ENCODE results near the gene IFNAR1.
"Not testable (repeated sequence)": the region's sequence is repeated elsewhere in the genome, so short reads cannot be mapped to it uniquely, and the experiment has no call there.

Gene IFNAR1

DNA sequence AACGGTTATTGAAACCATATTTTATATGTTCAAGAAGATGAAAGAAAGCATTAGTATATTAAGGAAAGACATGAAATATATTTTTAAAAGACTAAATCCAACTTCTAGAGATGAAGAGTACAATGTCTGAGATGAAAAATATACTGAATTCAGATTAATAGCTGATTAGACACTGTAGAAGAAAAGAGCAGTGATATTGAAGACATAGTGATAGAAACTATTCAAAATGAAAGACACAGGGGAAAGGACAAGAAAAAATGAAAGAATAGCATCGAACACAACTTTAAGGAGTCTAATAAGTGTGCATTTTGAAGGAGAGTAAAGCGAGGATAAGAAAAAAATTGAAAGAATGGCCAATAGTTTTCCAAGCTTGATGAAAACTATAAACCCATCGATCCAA lies 11.2 kb upstream of the IFNAR1 start:
- no peak for TF ChIP-seq JUND (IDR thresholded peaks at IDR 0.05; ENCODE audit: low read depth)
- no peak for DNase-seq (ENCODE audit: low read depth in 1 of 2, low spot score in 1 of 2)
- in situ Hi-C loops (cut with HindIII; ENCODE audit: low pct_unique_long_range_greater_than_20kb, low sequenced_read_pairs): no loop called here

DNA sequence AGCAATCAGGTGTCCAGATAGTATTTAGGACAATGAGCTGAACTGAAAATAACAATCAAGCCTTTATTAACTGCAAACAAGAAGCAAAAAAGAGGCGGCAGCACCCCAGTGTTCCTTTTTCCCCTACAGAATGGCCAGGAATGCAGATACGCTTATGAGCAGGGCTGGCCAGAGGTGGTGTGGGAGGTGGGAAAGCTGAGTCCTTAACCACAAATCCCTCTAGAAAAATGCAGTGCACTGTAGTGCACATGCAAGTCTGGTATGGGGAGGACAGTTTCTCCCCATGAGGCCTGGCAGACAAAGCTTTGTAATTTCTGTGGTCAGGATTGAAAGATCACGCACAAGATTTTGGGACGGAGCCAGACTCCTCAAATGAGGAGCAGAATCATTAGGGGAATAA lies 10.7 kb upstream of the IFNAR1 start:
- no peak for TF ChIP-seq JUND (IDR thresholded peaks at IDR 0.05; ENCODE audit: low read depth)
- in situ Hi-C loops (cut with HindIII; ENCODE audit: low pct_unique_long_range_greater_than_20kb, low sequenced_read_pairs): no loop called here
- DNase-seq (ENCODE audit: low read depth in 1 of 2, low spot score in 1 of 2): no peak

DNA sequence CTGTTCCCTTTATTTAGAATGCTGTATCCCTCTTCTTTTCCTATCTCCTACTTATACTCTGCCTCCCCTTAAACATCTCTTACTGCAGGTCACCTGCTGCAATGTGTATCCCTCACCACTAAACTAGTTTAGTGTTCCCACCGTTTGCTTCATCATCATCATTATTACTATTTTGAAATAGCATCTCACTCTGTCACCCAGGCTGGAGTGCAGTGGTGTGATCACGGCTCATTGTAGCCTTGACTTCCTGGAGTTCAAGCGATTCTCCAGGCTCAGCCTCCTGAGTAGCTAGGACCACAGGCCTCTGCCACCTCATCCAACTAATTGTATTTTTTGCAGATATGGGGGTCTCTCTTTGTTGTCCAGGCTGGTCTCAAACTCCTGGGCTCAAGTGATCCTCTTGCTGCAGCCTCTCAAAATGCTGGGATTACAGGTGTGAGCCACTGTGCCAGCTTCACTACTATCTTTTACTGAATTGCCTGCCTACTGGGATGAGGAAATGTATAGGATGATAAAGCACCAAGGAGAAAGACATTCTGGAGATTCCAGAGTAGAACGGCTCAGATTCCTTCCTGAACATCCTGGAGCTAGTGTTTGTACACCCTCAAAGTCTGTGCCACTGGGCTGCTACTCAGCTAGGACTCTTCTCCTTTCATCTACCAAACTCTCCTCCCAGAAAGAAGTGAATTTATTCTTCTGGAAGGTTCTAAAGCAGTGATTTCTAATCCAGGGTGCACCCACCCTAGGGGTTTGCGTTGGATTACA lies 8.6 kb upstream of the IFNAR1 start:
- in situ Hi-C loops (cut with HindIII; ENCODE audit: low pct_unique_long_range_greater_than_20kb, low sequenced_read_pairs): no loop called here
- no peak for TF ChIP-seq JUND (IDR thresholded peaks at IDR 0.05; ENCODE audit: low read depth)

DNA sequence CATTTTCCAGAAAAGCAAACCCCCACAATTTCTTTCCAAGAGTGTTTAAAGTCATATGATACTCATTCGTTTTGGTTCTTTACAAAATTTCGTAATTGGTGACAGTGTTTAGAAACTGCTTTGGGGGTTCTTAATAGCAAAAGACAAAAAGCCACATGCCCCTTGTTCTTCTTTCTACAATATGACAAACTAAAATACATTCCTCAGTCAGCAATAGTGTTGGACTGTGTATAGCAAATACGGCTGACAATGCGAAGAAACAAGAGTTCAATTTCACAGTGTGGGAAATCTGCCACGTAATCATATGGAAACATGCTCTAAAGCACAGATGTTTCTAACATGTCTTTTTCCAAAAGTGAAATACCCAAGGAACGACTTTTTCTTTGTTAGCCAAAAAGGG lies 7.6 kb upstream of the IFNAR1 start:
- DNase-seq (ENCODE audit: low read depth in 1 of 2, low spot score in 1 of 2): no peak
- no peak for TF ChIP-seq JUND (IDR thresholded peaks at IDR 0.05; ENCODE audit: low read depth)
- in situ Hi-C loops (cut with HindIII; ENCODE audit: low pct_unique_long_range_greater_than_20kb, low sequenced_read_pairs): no loop called here

More for the DNA sequence above, 8.6 kb upstream of the IFNAR1 start:
- DNase-seq (ENCODE audit: low read depth in 1 of 2, low spot score in 1 of 2): no peak

DNA sequence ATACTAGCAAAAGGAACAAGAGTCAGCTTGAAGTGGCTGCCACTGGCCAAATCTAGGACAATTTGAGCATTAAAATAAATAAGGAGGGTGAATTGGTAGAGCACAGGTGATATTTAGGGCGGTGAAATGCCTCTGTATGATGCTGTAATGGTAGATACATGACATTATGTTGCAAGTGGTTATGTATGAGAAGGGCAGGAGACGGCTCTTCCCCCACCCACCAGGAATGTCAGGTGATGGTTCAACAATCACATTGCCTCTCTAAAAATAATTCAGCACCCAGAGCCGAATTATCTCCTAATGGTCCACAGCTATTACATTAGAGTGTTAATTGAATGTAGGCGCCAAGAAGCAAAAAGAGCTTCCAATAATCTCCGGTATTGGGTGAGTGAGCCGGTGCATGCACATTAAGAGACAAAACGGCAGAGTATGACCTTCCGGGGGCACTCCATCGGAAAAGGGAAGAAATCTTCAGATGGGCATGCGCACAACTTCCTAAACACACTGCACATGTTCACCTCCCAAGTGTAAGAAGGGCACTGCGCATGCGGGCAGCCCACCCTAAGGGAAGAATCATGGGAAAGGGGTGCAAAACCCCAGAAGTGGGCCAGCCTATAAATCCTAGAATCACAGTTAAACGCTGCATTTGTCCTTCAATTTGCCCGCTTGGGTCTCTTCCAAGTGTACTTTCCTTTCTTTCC lies 6.8 kb upstream of the IFNAR1 start:
- in situ Hi-C loops (cut with HindIII; ENCODE audit: low pct_unique_long_range_greater_than_20kb, low sequenced_read_pairs): no loop called here
- TF ChIP-seq JUND (IDR thresholded peaks at IDR 0.05; ENCODE audit: low read depth): no peak
- no peak for DNase-seq (ENCODE audit: low read depth in 1 of 2, low spot score in 1 of 2)

DNA sequence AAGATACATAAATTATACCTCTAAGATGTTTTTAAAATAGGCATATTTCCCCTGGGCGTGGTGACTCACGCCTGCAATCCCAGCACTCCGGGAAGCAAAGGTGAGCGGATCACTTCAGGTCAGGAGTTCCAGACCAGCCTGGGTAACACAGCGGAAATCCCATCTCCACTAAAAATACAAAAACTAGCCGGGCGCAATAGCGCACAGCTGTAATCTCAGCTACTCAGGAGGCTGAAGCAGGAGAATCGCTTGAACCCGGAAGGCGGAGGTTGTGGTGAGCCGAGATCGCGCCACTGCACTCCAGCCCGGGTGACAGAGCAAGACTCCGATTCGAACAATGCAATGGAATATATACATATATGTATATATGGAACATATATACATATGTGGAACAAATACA lies 3.8 kb upstream of the IFNAR1 start:
- in situ Hi-C loops (cut with HindIII; ENCODE audit: low pct_unique_long_range_greater_than_20kb, low sequenced_read_pairs); DNase-seq (ENCODE audit: low read depth in 1 of 2, low spot score in 1 of 2): not testable (repeated sequence)

DNA sequence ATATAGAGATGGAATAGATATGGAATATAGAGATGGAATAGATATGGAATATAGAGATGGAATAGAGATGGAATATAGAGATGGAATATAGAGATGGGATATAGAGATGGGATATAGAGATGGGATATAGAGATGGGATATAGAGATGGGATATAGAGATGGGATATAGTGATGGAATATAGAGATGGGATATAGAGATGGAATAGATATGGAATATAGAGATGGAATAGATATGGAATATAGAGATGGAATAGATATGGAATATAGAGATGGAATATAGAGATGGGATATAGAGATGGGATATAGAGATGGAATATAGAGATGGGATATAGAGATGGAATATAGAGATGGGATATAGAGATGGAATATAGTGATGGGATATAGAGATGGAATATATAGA lies 1.2 kb upstream of the IFNAR1 start:
- DNase-seq (ENCODE audit: low read depth in 1 of 2, low spot score in 1 of 2); in situ Hi-C loops (cut with HindIII; ENCODE audit: low pct_unique_long_range_greater_than_20kb, low sequenced_read_pairs): not testable (repeated sequence)

DNA sequence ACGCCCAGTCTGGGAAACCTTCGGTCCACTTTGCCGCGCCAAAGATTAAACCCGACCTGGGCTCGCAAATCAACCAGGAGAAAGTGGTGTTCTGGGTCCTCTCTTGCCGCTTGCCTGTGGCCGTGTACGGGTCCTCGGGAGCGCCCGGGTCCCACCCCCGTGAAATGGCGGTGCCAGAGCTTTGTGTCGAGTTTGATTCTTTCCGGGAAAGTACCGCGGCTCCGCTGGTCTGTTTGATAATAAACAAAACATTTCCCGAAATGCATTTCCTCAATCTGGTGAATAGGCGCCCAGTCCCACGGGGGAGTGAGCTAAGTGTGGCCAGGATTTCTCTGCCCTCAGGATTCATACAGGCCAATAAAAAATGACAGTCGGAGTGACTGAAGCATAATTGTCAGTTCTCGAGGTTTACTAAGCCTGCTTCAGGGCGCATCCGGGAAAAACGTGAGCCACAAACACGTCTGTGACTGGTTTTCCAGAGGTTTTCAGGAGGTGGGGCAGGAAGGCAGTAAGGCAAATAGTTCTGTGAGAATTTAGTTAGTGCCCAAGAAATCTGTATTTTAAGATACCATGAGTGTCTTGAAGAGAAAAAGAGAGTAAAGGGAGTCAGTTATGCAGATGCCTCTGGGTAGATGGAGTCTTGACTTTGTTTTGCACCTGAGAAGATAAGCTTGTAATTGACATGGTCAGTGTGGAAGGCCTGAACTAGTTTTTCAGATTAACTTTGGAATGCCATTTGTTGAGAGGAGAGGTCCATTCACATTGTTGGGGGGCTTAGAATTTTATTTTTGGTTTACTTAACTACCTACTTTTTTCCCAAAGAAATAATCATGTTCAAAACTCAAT lies 675 bp downstream of the IFNAR1 start:
- in situ Hi-C loops (cut with HindIII; ENCODE audit: low pct_unique_long_range_greater_than_20kb, low sequenced_read_pairs): no loop called here
- peak; percentile 16 to 75 for DNase-seq (ENCODE audit: low read depth in 1 of 2, low spot score in 1 of 2)
- no peak for TF ChIP-seq JUND (IDR thresholded peaks at IDR 0.05; ENCODE audit: low read depth)

DNA sequence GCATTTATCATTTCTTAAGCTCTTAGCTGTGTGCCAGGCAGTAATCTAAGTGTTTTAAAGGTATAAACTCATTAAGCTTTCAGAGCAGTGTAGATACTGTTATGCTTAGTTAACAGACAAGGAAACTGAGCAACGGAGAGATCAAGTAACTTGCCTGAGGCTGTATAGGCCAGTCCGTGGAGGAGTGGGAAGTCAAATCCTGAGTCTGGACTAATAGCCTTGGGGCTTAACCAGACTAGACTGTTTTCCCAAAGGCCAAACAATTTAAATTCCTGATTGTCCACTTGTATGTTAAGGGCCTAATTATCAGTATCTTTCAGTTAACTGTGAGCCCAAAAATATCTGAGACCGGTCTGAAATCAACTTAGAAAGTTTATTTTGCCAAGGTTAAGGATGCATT lies 2.6 kb downstream of the IFNAR1 start:
- DNase-seq (ENCODE audit: low read depth in 1 of 2, low spot score in 1 of 2): no peak
- in situ Hi-C loops (cut with HindIII; ENCODE audit: low pct_unique_long_range_greater_than_20kb, low sequenced_read_pairs): no loop called here
- no peak for TF ChIP-seq JUND (IDR thresholded peaks at IDR 0.05; ENCODE audit: low read depth)

DNA sequence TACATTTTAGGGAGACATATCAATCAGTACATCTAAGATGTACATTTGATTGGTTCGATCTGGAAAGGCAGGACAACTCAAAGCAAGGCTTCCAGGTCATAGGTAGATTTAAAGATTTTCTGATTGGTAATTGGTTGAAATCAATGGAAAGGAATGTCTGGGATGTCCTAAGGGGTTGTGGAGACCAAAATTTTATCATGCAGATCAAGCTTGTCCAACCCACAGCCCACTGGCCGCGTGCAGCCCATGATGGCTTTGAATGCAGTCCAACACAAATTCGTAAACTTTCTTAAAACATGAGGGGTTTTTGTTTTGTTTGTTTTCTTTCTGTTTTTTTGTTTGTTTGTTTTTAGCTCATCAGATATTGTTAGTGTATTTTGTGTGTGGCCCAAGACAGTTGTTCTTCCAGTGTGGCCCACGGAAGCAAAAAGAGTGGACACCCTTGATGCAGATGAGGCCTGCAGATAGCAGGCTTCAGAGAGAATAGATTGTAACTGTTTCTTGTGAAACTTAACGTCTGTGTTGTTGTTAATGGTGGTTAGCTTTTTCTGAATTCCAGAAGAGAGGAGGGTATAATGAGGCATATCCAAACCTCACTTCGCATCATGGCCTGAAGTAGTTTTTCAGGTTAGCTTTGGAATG lies 3.1 kb downstream of the IFNAR1 start:
- in situ Hi-C loops (cut with HindIII; ENCODE audit: low pct_unique_long_range_greater_than_20kb, low sequenced_read_pairs): no loop called here
- TF ChIP-seq JUND (IDR thresholded peaks at IDR 0.05; ENCODE audit: low read depth): no peak
- no peak for DNase-seq (ENCODE audit: low read depth in 1 of 2, low spot score in 1 of 2)

DNA sequence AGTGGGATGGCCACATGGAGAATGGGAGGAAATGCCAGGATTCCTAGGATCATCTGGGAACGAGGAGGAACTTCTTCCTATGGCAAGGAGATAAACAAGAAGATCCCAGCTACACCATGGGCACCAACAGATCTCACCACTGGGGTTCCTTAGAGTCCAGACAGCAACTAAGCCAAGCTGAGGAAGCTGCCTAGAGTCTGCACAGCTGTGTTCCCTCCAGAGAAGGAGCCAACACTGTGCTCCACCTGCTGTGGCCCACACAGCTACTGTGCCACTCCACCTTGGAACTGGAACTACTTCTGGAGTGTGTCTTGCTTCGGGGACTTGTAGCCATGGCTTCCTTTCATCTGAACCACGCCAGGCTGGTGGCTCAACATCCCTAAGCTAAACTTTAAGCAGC lies 6.0 kb downstream of the IFNAR1 start:
- in situ Hi-C loops (cut with HindIII; ENCODE audit: low pct_unique_long_range_greater_than_20kb, low sequenced_read_pairs): no loop called here
- no peak for TF ChIP-seq JUND (IDR thresholded peaks at IDR 0.05; ENCODE audit: low read depth)
- DNase-seq (ENCODE audit: low read depth in 1 of 2, low spot score in 1 of 2): no peak

DNA sequence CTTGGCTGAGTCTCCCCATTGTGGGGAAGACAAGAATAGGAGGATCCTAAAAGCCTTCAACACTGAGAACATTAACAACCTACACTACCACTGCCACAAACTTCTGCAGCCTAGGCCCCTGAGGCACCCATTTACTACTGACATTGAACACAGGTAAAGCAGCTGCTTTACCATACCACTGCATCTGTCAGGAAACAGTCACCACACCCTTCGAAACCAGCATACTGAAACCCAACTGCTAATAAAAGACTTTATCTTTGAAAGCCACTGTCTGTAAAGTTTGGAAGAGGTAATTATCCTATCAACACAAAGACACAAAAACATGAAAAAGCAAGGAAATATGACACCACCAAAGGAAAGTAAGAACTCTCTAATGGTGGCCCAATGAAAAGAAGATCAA lies 7.4 kb downstream of the IFNAR1 start:
- TF ChIP-seq JUND (IDR thresholded peaks at IDR 0.05; ENCODE audit: low read depth): no peak
- in situ Hi-C loops (cut with HindIII; ENCODE audit: low pct_unique_long_range_greater_than_20kb, low sequenced_read_pairs): no loop called here
- DNase-seq (ENCODE audit: low read depth in 1 of 2, low spot score in 1 of 2): no peak
